Measurements from ENCODE around the gene NEAT1.

DNA sequence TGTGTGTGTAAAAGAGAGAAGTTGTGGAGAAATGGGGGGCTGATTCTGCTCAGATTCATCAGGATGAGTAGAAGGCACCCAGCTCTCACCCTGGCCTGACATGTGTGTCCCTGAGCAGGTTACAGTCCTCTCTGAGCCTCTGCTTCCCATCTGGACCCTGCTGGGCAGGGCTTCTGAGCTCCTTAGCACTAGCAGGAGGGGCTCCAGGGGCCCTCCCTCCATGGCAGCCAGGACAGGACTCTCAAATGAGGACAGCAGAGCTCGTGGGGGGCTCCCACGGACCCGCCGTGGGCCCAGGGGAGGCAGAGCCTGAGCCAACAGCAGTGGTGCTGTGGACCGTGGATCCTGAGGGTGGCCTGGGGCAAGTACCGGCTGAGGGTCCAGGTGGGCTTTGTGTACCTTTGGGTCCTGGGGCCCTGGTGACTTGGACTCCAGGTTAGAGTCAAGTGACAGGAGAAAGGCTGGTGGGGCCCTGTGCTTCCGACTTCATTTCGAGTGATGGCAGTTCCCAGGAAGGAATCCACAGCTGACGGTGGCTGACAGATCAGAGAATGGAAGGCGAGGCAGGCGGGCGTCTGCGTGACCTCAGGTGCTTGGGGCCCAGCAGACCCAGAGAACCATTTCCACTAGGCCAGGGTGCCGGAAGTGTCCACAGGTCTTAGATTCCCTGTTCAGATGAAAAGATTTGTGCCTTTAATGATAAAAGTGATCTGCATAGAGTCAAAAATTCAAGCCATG is 21.9 kb downstream of the NEAT1 start:
- no peak for TF ChIP-seq RCOR1 (IDR thresholded peaks at IDR 0.05; ENCODE audit: borderline replicate concordance in 1 of 2, low read depth in 2 of 2, low read length in 2 of 2)
- TF ChIP-seq CTCF (IDR thresholded peaks at IDR 0.05 in 2 of 3, conservative IDR thresholded peaks at IDR 0.05 in 1 of 3; ENCODE audit: insufficient read depth in 2 of 3, low read depth in 1 of 3, low read length in 3 of 3), result no peak
- TF ChIP-seq MED1 (CRISPR knock-in tag; IDR thresholded peaks at IDR 0.05; ENCODE audit: borderline replicate concordance), result no peak
- peak; percentile 49 for TF ChIP-seq POLR2A (conservative IDR thresholded peaks at IDR 0.05)
- no peak for TF ChIP-seq MAX (CRISPR knock-in tag; IDR thresholded peaks at IDR 0.05)
- no peak for TF ChIP-seq MYC (IDR thresholded peaks at IDR 0.05; ENCODE audit: low read depth, low read length)
- no peak for TF ChIP-seq MYC (CRISPR knock-in tag; IDR thresholded peaks at IDR 0.05; ENCODE audit: borderline replicate concordance, low read depth)
- no peak for TF ChIP-seq HOMEZ (CRISPR knock-in tag; IDR thresholded peaks at IDR 0.05)
- TF ChIP-seq TAF1 (IDR thresholded peaks at IDR 0.05; ENCODE audit: control insufficient read depth, extremely low read depth, insufficient read depth, low read length, severe bottlenecking), result no peak
- no peak for TF ChIP-seq ELF1 (tag; IDR thresholded peaks at IDR 0.05)
- no peak for TF ChIP-seq REST (IDR thresholded peaks at IDR 0.05; ENCODE audit: borderline replicate concordance)
- TF ChIP-seq REST (CRISPR knock-in tag; IDR thresholded peaks at IDR 0.05; ENCODE audit: low read depth), result 0 out of 2 replicates have a peak, but pooled peaks have one; percentile 31
- no peak for TF ChIP-seq SMARCB1 (IDR thresholded peaks at IDR 0.05; ENCODE audit: insufficient read length, low read depth)

Data from K562 (cell line).